WTC11 (cell line): Measurements from ENCODE around the gene FAXDC2. TPM values are rescaled to one million over a fixed set of nuclear protein-coding genes. Genes with fewer than 3 reads are reported as not detected.

Experiments used
- ATAC-seq: fragments of 200-7000 bp; cut with Tn5 transposase; 2 replicates; pipeline ENCODE4 v1.10.0; 2021; ENCODE audit warnings: mild to moderate bottlenecking, moderate library complexity
- CTCF ChIA-PET: fragments of 300-600 bp; sonication (Branson Sonifier 250); formaldehyde crosslinking; loops from one replicate; lab custom pipeline; 2021; ENCODE audit warnings: antibody characterized with exemption; lab: Charles Lee
- POLR2A ChIA-PET: fragments of 350-600 bp; sonication (Branson Sonifier 250); formaldehyde crosslinking; loops from one replicate; lab custom pipeline; 2021; ENCODE audit warnings: antibody characterized with exemption; lab: Charles Lee
- DNase-seq: peaks from one replicate; pipeline ENCODE4 v3.0.0; 2021; ENCODE audit warnings: low spot score
- H3K27ac Mint-ChIP-seq: 2 replicates; pipeline ENCODE4 v1.8.0; 2021; ENCODE audit warnings: mixed read lengths
- H3K27me3 Mint-ChIP-seq: 2 replicates; pipeline ENCODE4 v1.8.0; 2021; ENCODE audit warnings: low read depth, mild to moderate bottlenecking, moderate library complexity, mixed read lengths
- H3K36me3 Mint-ChIP-seq: 2 replicates; pipeline ENCODE4 v1.8.0; 2021; ENCODE audit warnings: mixed read lengths
- H3K4me1 Mint-ChIP-seq: 2 replicates; pipeline ENCODE4 v1.8.0; 2022; ENCODE audit warnings: mixed read lengths
- H3K4me3 Mint-ChIP-seq: 2 replicates; pipeline ENCODE4 v1.8.0; 2021; ENCODE audit warnings: mild to moderate bottlenecking, moderate library complexity, mixed read lengths
- H3K9me3 Mint-ChIP-seq: 2 replicates; pipeline ENCODE4 v1.8.0; 2021; ENCODE audit warnings: mixed read lengths
- ARID4B ChIP-seq: sonication (generic); formaldehyde crosslinking; IDR thresholded peaks from 2 replicates; pipeline ENCODE4 v1.8.0; 2023; ENCODE audit warnings: missing genetic modification reagents, mild to moderate bottlenecking, borderline replicate concordance
- ATF1 ChIP-seq: sonication (generic); formaldehyde crosslinking; IDR thresholded peaks from 2 replicates; pipeline ENCODE4 v1.8.1; 2023; ENCODE audit warnings: mild to moderate bottlenecking, moderate library complexity, missing genetic modification reagents
- EMX1 ChIP-seq: fragments of 250-450 bp; sonication (Bioruptor Pico); IDR thresholded peaks from 2 replicates; pipeline ENCODE4 v1.8.0; 2021; ENCODE audit warnings: mild to moderate bottlenecking
- GRHL2 ChIP-seq: fragments of 250-450 bp; sonication (Bioruptor Pico); IDR thresholded peaks from 2 replicates; pipeline ENCODE4 v1.8.0; 2022; ENCODE audit warnings: mild to moderate bottlenecking, moderate library complexity; ENCODE audit not compliant: insufficient replicate concordance, severe bottlenecking
- IRF2 ChIP-seq: sonication (generic); formaldehyde crosslinking; IDR thresholded peaks from 2 replicates; pipeline ENCODE4 v1.8.0; 2022; ENCODE audit warnings: low read depth, missing genetic modification reagents, borderline replicate concordance
- MXD4 ChIP-seq: fragments of 250-450 bp; sonication (Bioruptor Pico); IDR thresholded peaks from 2 replicates; pipeline ENCODE4 v1.8.0; 2021; ENCODE audit warnings: mild to moderate bottlenecking, moderate library complexity, borderline replicate concordance
- SOX15 ChIP-seq: fragments of 250-450 bp; sonication (Bioruptor Pico); IDR thresholded peaks from 2 replicates; pipeline ENCODE4 v1.9.0; 2021; ENCODE audit warnings: mild to moderate bottlenecking
- ZBTB43 ChIP-seq: sonication (generic); formaldehyde crosslinking; IDR thresholded peaks from 2 replicates; pipeline ENCODE4 v1.8.1; 2023; ENCODE audit warnings: mild to moderate bottlenecking, missing genetic modification reagents
- ZNF281 ChIP-seq: sonication (generic); formaldehyde crosslinking; IDR thresholded peaks from 2 replicates; pipeline ENCODE4 v1.8.0; 2023; ENCODE audit warnings: mild to moderate bottlenecking, missing genetic modification reagents
- ZNF671 ChIP-seq: fragments of 250-450 bp; sonication (Bioruptor Pico); IDR thresholded peaks from 2 replicates; pipeline ENCODE4 v1.8.0; 2021; ENCODE audit warnings: mild to moderate bottlenecking
- total RNA-seq: library from RNA; stranded (reverse); gene quantifications from 3 replicates; pipeline ENCODE4 v1.2.3, GENCODE V29; 2021
- TF ChIP-seq, protein P1 (sequence below): sonication (generic); formaldehyde crosslinking; IDR thresholded peaks from 2 replicates; pipeline ENCODE4 v1.8.0; 2022; ENCODE audit warnings: missing genetic modification reagents

Gene FAXDC2
- total RNA-seq, 1 experiment from 2014 or later = 3.9 TPM

GRCh38 chr5:154793599-154794524 is 56.5 kb downstream of the FAXDC2 start (continued):
- TF ChIP-seq ZBTB43 (CRISPR knock-in tag) = no peak
- TF ChIP-seq ARID4B = no peak
- TF ChIP-seq ZNF281 (CRISPR knock-in tag) = no peak

DNA sequence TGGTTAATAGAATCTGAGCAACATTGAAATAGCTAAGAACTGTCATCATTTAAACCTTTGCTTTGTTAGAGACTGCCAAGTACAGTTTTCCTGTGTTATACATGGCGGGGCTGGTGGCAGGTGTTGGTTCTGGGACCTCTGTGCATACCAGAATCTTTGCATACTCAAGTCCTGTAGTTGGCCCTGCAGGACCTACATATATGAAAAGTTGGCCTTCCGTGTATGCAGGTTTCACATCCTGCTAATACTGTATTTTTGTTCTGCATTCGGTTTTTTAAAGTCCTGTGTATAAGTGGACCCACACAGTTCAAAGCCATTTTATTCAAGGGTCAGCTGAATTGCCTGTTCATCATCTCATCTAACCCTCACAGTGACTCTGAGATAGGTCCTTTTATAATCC is 58.9 kb downstream of the FAXDC2 start:
- ATAC-seq = no peak
- CTCF ChIA-PET = interaction anchor here (1.2 kb wide), 1 partner anchor 141 kb away, joined by 3 read pairs; no protein-coding TSS in a partner anchor
- TF ChIP-seq ZNF671 (CRISPR knock-in tag) = no peak
- TF ChIP-seq MXD4 (CRISPR knock-in tag) = no peak
- no peak for TF ChIP-seq SOX15 (CRISPR knock-in tag)
- no peak for TF ChIP-seq IRF2
- TF ChIP-seq, protein P1, sequence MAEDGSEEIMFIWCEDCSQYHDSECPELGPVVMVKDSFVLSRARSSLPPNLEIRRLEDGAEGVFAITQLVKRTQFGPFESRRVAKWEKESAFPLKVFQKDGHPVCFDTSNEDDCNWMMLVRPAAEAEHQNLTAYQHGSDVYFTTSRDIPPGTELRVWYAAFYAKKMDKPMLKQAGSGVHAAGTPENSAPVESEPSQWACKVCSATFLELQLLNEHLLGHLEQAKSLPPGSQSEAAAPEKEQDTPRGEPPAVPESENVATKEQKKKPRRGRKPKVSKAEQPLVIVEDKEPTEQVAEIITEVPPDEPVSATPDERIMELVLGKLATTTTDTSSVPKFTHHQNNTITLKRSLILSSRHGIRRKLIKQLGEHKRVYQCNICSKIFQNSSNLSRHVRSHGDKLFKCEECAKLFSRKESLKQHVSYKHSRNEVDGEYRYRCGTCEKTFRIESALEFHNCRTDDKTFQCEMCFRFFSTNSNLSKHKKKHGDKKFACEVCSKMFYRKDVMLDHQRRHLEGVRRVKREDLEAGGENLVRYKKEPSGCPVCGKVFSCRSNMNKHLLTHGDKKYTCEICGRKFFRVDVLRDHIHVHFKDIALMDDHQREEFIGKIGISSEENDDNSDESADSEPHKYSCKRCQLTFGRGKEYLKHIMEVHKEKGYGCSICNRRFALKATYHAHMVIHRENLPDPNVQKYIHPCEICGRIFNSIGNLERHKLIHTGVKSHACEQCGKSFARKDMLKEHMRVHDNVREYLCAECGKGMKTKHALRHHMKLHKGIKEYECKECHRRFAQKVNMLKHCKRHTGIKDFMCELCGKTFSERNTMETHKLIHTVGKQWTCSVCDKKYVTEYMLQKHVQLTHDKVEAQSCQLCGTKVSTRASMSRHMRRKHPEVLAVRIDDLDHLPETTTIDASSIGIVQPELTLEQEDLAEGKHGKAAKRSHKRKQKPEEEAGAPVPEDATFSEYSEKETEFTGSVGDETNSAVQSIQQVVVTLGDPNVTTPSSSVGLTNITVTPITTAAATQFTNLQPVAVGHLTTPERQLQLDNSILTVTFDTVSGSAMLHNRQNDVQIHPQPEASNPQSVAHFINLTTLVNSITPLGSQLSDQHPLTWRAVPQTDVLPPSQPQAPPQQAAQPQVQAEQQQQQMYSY = no peak
- TF ChIP-seq ATF1 = no peak
- TF ChIP-seq EMX1 = no peak
- no peak for TF ChIP-seq GRHL2 (CRISPR knock-in tag)
- TF ChIP-seq, all 79 proteins: peak for 0
- POLR2A ChIA-PET = no interaction called here
- Mint-ChIP-seq H3K9me3 (no peaks in the 10 kb centered on the region), H3K27me3 (no peaks in the 10 kb centered on the region), H3K36me3 (peaks cover 61% of the 10 kb centered on the region), H3K4me1 (peaks cover 19% of the 10 kb centered on the region), H3K4me3 (no peak overlapping the region), H3K27ac (no peak overlapping the region)
- no peak for DNase-seq
